CD4-positive, alpha-beta T cell treated with Interleukin-6 for 4 hours (primary cell): ENCODE measurements around the gene DLGAP1.

Source experiments
- DNase-seq: peaks from one replicate; pipeline ENCODE4 v3.0.0-alpha.2; 2020; ENCODE audit warnings: mixed read lengths

Gene DLGAP1

DNA sequence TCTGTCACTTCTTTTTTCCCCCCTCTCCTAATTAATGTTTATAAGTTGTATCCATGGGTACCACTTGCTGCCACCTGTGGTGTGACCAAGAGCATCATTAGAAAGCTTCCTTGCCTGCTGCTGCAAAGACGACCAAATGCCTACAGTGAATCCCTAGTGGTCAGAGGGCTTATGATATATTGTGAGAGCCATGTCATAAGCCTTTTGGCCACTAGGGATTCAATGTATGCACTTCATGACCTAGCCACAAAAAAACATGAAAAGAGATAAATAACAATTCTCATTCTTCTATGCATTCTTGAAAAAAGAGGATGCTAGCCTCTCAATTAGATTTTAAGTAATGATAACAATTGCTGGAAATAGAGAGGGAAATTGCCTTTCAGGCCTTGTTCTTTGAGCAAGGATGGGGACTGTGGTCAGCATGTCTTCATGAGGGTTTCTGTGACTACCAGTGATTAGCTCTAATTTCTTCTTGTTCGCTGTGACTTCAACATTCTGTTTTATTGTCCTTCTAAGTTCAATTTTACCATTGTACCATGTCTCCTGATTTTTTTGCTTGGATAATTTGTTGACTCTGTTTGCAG, 569.8 kb downstream of the DLGAP1 start:
- no peak for DNase-seq

DNA sequence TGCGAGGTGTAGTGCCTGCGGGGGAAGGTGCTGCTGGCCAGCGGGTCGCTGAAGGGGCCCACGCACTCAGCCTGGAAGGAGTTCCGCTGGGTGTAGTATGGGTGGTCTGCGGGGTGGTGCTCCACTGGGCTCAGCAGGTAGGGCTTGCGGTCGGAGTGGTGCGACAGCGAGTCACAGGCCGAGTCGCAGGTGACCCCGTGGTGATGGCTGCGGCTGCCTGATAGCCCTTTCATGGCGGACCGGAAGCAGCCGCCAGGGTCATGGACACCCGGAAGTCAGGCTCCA, 575.3 kb downstream of the DLGAP1 start:
- DNase-seq: no peak

DNA sequence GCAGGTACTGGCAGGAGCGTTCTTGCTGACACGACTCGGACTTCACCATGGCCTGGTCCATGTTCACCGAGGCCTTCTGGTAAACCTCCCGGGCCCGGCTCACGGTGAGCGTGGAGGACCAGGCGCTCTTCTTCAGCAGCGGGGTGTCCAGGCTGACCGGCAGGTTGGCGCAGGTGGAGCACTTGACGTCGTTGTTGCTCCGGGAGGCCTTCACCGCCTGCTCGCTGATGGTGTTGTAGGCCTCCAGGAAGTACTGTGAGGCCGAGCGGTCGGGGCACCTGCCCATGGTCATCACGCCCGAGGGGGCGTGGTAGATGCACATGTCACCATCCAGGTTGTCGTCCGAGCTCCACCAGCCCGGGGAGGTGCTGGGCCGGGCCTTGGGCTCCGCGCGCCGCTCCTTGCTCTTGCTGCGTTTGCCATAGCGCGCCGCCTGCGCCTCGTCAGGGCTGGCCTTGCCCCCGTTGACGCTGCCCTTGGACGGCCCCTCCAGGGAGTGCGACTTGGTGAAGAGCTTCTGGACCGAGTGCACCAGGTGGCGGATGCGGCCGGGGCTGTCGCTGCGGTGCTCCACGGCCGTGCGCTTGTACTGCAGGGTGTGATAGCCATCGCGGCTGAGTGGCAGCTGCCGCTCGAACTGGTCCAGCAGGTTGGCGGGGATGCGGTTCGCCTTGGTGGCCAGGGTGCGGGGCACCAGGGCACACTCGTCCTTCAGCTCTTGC, 575.8 kb downstream of the DLGAP1 start:
- DNase-seq: no peak

DNA sequence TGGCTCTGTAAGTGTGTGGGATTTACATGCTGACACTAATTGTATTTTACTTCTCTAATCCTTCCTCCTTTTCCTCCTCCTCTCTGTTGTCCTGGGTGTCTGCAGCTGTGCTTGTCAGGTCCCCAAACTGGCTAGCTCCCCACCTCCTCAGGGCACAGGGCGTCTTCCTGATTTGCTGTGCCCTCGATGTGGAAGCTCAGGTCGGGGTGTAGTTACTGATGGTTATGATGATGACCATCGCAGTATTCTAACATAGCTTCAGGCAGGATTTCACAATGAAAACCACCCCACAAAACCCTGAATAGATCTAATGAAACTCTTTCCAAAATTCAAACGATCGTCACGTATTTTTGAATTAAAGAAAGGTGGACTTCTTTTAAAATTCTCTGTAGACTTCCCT, 576.7 kb downstream of the DLGAP1 start:
- no peak for DNase-seq

DNA sequence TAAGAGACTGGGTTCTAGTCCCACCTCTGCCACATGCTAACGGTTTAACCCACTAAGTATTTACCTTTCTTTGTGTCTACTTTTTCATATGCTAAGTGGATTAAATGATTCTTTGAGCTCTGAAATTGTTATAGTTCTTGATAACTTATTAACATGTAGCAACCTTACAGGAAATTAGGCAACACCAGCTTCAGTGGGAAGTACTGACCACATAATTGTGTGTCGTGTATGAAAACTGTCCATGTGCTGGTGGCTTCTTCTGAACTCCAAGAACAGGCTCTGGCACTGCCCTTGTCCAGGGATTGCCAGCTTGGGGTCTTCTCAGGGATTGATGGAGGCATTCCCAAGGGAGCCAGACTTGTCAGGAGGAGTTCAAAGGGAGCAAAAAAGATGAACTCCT, 577.4 kb downstream of the DLGAP1 start:
- DNase-seq: no peak

DNA sequence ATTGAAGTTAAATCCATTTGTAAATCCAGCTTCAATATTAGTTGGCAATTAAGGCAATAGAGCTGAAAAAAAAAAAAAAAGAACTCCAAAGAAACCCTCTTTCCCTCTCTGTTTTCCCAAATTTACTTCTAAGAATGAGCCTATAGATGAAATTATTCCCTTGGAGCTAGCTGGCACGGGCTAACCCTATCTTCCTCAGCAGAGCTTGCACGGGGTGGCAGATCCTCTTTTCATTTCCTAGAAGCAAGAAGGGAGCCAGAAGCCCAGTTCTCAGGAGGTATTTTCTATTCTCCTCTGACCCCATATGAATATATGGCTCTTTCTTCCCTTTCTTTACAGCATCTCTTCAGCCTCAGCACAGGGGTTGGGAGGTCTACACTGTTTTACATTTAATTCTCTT, 579.1 kb downstream of the DLGAP1 start:
- no peak for DNase-seq

DNA sequence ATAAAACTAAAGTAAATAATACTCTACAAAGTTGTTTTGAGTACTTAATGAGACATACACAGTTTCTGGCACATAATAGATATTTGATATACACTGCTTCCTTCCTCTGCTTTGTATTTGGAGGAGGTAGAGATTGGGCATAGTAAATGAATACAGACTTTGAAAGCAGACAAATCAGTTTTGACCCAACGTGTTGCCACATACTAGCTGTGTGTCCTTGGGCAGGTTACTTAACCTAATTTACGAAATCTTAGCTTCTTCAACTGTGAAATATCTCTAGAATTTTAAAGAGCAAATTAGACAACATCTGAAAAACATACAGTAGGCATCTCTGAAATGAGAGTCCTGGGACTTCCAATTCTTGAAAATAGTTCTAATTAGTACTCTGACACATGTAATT, 579.7 kb downstream of the DLGAP1 start:
- no peak for DNase-seq

DNA sequence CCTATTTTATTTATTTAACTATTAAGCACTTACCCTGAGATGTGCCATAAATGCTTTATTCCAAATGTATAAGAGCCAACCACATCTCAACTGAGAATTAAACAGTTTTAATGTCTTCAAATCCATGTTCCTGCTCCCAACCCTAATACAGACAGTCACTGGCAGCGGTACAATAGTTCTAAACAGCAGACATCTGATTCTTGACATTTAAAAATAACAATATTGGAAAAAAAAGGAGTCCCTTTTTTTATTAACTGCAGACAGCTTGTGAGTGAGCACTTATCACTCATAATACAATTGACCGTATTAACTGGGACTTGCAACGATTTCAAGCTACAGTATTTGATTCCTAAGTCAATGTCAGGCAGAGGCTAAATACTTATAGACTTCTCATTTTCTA, 580.5 kb downstream of the DLGAP1 start:
- DNase-seq: no peak

DNA sequence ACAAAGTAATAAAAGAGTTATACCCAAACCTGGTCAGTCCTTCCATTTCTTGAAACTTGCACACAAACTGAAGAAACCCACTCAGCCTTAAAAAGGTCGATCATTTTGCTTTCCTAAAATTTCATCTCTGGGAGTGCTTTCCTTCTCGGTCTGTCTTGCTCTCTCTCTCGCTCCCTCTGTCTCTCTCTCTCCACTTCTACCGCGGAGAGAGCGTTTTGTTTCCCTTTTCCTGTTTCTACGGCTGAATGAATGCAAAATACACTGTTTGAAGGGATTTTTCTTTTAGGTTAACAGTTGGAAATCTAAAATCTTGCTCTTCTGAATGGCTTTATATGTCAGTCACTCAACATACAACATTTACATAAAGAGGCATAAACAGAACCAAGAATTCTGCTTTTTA, 581.0 kb downstream of the DLGAP1 start:
- no peak for DNase-seq

DNA sequence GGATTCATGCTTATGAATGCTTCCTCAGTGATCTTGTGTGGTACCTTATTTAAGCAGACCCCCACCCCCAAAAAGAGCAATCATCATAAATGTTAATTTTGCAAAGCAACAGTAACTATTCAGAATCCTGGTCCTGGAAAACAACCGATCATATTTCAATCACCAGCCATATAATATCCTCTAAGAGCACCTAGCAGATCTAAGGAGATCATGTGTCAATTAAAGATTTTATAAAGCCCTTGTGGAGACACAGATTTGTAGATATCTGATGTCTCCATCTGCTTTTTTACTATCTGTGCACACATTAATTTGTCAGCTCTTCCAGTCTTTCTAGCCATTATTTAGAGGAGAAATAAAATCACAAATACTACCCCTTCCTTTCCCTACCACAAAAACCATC, 581.4 kb downstream of the DLGAP1 start:
- no peak for DNase-seq

DNA sequence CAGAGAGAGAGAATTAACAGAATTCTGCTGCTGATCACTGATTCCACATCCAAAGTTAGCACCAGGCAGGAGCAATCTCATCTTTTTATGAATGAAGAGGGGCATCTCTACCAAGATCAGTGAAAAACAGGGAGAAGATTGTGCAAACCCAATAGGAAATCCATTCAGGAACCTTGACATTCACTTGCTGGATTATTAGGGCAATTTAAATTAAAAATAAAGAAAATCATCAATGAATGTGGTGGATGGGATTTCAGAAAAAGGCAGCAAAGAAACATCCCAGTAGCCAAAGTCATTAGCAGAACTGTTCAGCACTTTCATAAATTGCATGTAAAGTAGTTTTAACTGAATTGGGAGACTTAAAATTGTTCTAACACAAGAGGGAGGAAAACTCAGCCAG, 581.9 kb downstream of the DLGAP1 start:
- no peak for DNase-seq

DNA sequence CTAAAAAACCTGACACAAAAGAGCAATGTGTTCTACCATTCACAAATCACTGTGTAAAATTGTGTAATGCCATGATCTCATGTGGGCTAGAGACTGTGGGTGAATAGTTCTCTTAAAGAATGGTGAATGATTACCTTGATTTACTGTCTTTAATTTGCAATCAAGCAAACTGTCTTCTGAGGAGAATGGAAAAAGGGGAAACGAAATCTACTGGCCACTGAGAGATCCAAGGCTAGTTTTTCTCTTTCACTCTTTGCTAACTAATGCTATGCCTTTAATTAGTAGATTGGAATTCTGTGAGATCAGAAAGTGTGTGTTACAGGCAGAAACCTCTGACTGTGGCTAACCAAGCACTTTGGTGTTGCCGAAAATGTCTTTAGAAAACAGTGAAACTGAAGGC, 582.5 kb downstream of the DLGAP1 start:
- DNase-seq: no peak

DNA sequence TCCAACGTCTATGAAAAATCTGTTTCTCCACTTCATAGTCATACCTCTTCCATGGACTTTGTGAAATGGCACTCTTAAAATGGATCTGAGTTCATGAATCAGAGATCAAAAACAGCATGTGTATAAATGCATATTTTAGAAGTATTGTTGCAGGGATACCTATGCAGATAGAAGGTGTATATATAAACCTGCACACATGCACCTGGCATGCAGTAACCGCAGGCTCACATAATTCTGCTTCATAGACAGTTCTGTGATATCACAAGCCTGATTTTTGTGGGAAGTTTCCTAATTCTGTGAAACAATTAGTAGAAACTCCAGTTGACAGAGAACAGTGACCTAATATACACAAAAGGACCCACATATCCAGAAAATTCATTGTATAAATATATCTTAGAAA, 583.4 kb downstream of the DLGAP1 start:
- no peak for DNase-seq

DNA sequence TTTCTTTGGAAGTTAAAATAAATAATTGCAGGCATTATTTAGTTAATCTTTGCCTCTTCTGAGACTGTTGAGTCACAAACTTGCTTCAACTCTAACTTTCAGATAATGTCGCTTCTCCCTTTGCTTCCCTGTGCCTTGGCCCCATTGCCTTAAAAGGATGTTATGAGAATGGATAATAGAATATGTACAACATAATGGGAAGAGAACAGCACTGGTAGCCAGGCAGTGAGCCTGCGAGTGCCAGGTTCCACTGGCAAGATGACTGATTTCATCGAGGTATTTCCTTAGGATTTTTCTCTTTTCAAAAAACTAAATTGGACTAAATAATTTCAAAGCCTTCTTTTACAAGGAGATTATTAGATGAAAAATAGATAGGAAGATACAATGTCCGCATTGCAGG, 584.2 kb downstream of the DLGAP1 start:
- DNase-seq: no peak

DNA sequence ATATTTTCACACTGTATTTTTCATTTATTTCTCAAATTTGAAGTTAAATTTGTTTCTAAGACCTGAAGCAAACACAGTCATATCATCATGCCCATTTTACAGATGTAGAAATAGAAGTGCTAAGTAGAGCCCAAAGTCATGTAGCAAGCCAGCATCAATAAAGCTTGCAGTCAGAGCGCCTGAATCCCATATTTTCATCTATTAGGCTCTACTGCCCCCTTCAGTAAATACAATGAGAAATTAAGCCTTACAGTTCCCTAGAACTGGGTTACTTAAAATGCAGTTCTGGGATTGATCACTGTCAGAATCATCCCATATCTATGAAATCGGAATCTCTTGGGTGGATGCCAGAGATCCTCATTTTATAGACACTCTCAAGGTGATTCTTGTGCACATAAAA, 585.3 kb downstream of the DLGAP1 start:
- no peak for DNase-seq

DNA sequence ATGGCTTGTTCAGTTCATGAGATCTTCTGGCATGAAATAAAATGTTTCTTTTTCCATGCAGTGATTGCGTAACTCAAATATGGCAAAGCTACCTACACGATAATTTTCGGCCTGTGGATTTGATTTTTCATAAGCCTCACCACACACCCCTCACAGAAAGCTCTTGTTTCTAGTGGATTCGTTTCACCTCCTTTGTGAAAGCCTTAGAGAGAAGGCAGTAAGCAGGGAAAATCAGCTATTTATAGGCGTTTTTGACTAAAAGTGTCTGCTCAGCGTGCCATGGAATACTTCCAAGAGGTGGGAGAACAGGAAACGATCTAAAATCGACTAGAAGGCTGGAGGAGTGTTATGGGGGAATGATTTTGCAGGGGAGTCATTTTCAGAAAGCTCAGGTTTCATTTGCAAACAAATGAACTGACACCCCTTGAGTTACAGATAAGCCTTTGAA, 587.2 kb downstream of the DLGAP1 start:
- no peak for DNase-seq

DNA sequence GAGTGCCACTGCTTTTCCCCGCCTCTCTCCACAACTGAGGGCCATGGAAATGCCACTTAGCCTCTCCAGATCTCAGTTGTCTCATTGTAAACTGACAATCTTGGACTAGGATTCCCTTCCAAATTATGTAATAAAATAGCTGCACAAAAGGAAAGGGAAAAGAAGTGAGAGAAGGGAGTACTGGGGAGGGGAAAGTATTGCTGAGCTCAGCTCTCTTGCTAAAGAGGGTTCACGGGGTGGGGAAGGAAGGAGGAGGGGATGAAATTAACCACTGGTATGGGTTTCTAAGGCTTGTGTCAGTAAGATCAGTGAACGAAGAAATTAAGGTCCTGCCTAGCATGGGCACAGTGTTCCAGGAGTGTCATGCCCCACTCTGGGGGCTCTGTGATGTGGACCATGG, 587.9 kb downstream of the DLGAP1 start:
- no peak for DNase-seq

DNA sequence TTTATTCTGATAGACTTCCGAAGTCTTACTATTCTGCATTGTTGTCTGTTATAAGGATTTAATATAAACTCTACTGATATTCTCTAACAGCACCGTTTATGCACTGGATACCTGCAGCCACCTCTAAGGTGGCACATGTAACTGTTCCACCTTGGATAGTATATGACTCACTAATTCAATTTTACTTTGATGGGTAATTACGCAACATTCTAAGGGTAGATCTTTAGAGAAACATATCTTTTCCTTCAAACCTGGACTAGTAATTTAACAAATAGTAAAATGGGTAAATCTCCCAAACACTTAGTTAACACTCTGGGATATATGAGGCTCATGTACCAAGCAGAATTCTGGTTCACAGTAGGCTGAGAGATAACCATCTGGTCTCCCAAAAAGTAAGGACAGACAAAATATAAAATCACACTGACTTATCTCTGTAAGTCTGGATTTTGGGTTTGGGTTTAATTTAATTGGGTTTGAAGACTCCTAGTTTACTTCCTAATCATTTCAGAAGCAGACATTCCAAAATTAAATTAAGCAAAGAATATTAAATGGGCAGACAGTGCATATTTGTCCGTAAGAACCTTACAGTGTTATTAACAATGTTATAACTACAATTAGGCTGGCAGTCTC, 590.3 kb downstream of the DLGAP1 start:
- DNase-seq: no peak

DNA sequence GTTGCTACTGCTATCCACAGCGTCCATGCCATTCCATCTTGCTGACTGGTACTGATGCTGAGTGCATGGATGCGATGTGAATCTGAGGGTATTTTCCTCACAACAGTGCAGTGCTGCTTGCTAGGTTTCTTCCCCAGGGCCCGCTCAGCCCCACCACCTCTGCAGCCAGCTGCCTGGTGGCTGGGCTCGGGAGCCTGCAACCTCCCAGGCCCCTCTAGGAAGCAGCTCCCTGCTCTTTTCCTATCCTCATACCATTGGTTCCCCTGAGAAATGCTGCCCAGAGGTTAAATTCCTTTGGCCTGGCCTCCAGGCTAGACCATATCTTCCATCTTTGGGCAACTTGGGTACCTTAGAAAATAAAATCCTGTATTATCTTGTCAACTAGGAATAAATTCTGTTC, 591.5 kb downstream of the DLGAP1 start:
- no peak for DNase-seq

DNA sequence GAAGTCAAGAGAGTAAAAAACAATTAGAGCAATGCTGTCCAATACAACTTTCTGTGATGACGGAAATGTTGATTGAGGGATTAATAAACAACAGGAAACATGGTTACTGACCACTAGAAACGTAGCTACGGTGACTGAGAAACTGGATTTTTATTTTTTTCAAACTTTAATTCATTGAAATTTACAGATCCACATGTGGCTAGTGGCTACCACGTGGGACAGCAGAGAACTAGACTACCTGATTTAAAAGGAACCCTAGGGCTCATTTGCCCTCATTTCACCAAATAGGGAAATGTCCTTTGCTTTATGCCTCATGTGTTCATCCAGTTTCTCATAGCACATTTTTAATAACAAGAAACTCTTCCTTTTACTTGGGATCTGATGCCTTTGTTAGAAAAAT, 592.1 kb downstream of the DLGAP1 start:
- DNase-seq: no peak

DNA sequence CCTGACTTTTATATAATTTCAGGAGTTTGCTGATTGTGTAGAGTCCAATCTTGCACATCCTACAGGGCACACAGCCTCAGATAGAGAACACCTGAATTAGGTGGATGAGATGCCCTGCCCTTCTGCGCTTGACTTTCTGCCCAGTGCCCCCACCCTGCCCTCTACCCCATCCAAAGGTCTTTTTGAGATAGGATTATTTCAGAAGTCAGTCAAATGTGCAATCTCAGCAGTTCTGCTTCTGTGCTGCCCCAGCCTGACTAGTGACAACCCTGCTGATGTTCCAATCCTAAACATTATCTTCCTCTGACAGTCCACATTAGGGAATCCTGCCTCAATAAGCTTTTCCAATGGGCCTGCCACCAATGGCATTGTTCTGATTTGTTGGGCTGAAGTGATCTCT, 593.6 kb downstream of the DLGAP1 start:
- DNase-seq: no peak

DNA sequence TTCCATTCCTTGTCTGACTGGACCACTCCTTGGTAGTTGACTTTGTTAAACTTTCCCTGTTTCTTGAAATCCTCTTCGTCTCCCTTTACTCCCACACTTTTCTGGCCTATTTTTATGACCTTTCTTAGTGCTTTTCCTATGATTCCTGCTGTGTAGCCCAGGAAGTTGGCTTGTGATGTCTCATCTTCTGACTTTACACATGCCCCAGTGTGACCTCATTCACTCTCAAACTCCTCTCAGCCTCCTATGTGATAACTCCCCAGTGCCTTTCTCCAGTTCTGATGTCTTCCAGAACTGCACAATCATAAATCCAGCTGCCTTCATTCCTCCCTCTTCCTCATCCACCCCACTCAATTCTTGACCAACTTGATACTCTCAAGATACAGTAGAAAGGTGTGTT, 597.6 kb downstream of the DLGAP1 start:
- no peak for DNase-seq

DNA sequence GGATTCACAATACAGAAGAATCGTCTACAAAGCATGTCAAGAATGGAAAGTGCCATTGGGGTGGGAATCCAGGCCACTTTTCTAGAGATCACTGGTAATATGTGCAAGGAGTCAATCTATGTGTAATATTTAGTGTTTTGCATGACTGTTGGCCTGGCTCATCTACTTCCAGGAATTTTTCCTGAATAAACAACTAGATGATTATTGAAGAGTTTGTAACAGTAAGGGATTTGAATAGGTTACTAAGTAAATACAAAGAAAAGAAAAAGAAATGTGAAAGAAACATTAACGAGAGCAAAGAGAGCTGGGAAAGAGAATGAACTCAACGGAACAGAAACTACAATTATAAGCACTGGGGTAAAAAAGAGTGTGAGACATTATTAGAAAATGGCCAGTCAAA, 599.1 kb downstream of the DLGAP1 start:
- DNase-seq: no peak

DNA sequence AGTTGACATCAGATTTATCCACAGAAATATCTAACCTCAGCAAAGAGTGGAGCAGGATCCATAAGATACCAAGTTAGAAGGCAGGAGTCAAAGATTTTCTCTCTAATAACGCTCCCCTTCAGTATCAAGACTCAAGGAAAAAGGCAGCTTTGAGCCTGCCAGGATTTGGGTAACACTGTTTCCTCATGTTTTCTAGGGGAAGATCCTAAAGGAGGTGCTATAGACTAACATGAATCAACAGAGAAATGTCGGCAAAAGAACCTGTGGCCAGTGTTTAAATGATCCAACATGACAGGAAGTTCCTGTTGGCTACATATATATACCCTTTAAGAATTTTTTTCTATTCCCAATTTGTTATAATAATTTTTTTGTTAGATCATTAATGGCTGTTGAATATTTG, 602.8 kb downstream of the DLGAP1 start:
- DNase-seq: no peak

DNA sequence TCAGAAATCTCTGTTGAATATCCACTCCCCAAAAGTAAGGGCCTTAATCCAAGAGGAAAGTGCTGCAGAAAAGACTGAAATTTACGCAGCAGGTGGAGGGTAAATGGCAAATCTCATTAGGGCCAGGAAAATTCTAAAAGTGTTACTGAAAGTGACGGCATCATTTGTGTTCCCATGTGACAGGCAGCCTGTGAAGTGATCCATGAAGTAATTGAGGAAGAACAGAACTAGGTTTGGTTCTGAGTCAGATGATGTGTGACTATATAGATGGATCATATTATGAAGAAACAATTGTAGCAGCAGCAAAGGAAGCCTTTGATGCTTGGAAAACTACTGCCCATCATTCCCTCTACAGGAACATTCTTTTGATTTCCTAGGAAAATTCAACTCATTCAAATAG, 603.9 kb downstream of the DLGAP1 start:
- no peak for DNase-seq
